SKM-1 (cell line): ENCODE measurements around the gene IGDCC3.

ENCODE experiments used
- DNase-seq: peaks from one replicate; lab custom pipeline; 2025; ENCODE audit not compliant: unreplicated experiment; lab: John Stamatoyannopoulos, UW

The IGDCC3 gene

DNA sequence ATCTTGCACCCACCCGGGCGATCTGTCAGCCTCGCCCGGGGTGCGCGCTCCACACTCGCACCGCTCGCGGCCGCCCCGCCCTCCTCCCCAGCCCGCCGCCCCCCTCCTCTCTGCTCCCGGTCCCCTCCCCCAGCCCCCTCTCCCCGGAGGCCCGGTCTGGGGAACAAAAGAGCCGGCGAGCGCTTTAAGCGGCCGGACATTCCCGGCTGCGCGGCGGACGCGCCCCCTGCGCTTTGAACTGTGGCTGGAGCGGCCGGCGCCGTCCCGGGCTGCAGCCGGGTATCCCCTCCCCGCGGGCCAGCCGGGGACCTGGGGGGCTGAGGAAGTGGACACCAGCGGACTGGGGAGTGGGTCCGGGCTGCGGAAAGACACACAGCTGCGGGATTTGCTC lies at the start of gene IGDCC3:
IGDCC3 (minus strand) TSS at position 27 of the 391 bp plus-strand sequence. CDS start 214 bp downstream, outside the sequence.
- DNase-seq, result no peak

DNA sequence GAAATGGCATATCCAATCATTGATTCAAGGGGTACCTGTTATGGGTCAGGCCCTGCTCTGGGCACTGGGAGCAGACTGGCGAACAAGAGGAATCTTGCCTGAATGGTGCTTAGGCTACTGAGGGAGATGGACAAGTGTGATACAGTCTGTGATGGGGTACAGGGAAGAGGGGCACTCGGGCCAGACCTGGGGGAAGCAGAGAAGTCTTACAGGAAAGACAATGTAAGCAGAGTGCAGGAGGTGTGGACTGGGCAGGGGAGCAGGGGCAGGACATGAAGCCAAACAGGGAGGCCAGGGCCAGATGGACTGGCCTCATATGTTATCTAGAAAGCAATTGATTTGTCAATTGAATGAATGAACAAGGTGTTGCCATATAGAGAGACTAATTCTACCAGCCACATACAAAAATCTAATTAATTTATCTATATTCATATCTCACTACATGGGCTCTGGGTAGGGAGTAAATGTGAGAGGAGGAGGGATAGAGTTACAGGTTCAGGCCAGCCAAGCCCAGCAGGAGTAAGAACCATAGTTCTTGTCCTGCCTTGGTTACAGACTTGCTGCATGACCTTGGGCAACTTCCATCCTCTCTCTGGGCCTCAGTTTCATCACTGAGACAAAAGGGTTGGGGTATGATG lies 48.5 kb upstream of the IGDCC3 start:
- DNase-seq, result no peak

DNA sequence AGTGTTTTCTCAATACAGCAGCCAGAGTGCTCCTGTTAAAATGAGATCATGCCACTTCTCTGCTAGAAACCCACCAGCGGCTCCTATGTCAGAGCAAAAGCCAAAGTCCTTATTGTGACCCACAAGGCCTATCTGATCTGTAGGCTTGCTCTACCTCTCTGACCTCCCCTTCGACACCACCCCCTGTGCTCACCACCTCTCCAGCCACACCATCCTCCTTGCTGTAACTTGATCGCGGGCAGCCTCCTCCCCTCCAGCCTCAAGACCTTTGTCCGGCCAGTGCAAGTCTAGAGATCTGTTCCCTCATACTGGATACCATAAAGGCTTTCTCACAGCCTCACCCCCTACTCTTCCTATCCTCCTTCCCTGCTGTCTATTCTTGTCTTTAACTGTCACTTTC lies 46.9 kb upstream of the IGDCC3 start:
- no peak for DNase-seq

DNA sequence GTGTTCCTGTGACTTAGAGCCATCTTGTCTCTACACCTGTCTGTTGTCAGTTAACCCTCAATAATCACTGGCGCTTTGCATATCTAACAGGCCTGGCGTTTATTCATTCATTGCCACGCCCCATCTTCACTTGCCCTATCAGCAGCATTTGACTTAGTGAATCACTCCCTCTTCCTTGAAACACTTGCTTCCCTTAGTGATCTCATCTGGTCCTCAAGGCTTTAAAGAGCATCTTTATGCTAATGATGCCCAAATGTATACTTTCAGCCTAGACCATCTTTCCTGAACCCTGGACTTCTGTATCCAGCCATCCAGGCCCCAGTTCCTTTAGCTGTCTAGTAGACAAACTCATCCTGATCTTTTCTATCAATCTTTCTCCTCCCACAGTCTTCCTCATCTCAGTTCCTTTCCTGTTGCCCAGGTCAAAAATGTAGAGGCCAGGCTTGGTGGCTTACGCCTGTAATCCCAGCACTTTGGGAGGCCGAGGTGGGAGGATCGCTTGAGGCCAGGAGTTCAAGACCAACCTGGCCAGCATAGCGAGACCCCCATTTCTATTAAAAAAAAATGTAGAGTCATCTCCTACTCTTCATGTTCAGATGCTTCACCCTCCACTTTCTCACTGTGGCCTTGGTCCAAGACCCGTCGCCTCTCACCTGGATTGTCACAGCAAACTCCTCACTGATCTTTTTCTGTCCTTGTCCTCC lies 46.3 kb upstream of the IGDCC3 start:
- no peak for DNase-seq

DNA sequence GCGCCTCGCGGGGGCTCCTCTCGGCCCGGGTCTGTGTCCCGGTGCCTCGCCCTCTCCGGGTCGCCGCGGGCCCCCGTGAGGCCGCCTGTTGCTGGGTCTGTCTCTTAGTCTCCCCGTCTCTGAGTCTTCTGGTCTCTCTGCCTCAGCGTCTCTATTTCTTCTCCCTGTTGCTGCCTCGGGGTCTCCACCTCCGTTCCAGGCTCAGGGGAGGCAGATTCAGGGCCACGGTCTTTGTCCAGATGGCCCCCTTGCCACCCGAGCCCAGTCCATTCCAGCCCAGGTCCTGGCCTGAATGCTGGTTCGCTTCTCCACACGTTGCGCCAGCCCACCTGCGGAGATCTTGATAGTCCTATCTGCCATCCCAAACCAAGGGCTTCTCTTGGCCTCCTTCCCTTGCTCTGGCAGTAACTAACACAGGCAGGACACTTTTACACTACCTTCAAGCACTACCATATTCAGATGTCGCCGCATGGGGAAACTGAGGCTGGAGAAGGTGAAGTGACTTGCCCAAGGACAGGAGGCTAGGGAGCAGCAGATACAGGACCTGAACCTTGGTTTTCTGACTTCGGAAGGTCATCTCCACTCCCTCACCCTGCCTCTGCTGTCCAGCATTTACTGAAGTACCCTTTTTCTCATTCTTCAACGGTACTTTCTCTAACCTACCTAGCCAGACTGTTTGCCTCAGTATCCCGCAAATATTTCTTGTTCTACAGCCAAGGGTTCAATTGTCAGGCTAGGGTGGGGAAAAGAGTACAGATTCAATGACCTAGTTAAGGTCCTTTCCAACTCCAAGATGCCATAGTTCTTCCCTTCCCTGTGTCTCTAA lies 45.6 kb upstream of the IGDCC3 start:
- no peak for DNase-seq

DNA sequence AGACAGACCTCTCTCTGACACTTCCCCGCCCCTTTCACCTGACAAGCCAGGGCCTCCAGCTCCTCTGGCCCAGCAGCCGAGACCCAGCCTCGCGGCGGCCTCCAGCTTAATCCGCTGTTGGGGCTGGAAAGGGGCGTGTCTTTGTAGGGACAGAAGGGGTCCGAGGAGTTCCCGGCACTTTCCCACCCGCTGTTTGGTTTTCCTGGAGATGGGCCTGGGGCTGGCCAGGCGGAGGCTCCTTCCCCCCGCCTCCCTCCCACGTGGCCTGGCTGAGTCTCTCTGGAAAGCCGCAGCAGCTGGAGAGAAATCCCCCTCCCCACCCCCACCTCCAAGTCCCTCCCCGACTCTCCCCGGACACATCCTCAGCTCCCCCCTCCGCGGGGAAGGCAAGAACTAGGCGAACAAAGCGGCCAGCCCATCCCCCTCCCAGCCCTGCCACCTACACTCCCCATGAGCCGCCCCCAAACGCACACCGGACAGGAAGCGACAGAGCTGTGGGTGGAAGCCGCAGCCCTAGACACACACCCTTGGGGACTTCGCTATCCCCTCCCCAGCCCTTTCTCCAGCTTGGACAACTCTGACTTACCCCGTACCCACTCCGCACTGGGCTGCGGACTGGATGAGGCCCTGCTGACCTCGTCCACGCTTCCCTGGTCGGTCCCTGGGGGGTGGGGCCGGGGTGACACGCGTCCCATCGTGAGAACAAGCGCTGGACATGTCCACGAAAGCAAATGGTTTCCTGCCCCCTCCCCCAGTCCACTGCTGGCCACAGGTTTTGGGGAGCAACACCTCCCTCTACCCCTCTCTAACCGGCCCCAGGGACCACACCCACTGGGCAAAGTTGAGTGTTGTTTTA lies 43.8 kb upstream of the IGDCC3 start:
- no peak for DNase-seq

DNA sequence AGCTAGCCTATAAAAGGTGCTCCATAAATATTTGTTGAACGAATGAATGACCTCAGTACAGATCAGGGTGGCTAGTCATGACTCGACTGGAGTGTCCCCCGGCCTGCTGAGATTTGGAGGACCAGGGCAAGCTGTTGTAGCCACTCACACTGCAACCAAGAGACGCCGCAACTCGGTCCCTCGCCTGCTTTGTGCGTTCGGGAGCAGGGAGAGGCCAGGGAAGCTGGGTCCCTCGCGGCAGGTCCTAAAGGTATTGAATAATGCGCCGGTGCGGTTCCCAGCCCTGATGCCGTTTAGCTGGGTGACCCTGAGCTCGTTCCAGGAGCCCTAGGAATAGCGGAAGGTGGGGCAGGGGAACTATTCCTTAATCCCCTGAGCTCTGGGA lies 43.2 kb upstream of the IGDCC3 start:
- DNase-seq, result no peak

DNA sequence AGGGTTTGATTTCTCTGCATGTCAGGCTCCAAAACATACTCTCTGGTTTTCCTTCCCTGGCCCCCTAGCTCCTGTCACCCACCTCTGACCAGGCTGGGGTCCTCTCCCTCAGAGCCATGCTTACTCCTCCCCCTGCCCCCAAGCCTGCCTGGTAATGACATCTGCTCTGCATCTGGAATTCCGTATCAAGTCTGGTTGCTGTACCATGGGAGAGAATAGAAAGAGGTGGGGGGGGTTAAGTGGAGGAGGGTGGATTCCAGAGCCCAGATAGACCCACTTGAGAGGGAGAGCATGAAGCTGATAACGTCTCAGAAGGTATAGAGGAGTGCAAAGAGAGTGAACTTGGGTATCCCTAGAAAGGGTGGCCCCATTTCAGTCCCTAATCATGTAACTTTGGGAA lies 40.8 kb upstream of the IGDCC3 start:
- no peak for DNase-seq

DNA sequence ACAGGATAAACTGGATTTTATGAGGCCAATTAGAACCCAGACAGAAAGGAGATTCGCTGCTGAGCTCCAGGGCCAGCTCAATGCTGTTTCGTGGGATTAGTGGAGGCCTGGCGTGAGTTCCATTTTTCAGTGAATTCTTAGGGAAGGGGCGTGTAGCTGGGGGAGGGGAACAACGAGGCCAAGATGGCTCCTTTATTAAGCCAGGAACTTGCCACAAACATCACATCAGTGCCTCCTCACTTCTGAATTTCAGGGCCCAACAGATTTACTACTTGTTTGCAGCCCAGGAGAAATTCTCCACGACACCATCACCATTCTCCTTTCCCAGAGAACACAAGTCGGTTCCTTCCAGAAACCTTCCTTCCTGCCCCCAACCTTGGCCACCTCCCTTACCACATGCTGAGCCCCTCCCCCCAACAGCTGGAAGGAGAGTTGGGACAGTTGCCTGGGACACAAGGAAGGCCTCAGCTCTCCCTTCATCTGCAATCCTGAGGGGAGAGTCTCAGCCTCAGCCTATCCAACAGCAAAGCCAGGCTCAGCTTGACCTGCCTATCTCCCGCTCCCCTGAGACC lies 39.1 kb upstream of the IGDCC3 start:
- DNase-seq, result no peak

DNA sequence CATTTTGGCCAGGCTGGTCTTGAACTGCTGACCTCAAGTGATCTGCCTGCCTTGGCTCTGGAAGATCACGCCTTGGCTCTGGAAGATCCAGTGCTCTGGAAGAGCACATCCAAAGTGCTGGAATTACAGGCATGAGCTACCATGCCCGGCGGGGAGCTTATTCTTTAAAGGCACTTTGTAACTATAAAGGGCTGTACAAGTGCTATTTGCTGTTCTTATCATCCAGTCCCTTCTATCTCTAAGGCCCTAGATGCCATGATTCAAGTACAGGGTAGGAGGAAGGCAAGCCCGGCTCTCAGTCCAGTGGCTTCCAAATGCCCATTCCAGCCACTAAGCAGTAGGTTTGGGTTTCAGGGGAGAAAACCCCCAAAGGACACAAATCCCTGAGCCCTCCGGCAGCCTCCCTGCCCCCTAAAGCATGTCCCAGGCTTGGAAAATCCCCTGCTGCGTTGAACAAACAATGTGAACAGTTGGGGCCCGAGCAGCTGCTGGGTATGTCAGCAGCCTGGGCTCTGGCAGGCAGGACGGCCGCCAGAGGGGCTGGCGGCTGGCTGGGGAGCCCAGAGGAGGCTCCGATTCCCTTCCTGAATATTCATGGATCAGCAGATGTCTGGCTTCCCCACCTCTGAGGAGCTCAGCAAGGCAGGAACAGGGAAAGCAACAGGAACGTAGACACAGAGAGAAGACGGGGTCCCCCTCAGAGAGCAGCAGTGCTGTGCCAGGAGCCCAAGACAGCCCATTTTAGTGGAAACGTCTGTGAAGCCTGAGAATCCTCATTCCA lies 37.2 kb upstream of the IGDCC3 start:
- DNase-seq, result no peak

DNA sequence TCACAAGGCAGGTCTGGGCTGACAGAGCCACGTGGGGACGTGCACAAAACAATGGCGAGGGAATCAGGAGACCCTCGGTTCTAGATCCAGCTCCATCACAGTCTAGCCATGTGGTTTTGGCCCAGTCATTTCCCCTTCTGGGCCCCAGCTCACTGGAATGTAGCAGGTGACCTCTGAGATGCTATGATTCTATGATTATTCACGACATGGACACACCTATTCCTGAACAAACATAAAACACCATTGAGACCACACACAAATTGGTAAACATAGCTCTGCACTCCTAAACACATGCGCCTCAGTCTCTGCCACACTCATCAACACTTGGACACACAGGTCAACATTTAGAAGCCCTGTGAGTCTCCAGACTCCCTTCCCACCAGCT lies 36.0 kb upstream of the IGDCC3 start:
- DNase-seq, result no peak

DNA sequence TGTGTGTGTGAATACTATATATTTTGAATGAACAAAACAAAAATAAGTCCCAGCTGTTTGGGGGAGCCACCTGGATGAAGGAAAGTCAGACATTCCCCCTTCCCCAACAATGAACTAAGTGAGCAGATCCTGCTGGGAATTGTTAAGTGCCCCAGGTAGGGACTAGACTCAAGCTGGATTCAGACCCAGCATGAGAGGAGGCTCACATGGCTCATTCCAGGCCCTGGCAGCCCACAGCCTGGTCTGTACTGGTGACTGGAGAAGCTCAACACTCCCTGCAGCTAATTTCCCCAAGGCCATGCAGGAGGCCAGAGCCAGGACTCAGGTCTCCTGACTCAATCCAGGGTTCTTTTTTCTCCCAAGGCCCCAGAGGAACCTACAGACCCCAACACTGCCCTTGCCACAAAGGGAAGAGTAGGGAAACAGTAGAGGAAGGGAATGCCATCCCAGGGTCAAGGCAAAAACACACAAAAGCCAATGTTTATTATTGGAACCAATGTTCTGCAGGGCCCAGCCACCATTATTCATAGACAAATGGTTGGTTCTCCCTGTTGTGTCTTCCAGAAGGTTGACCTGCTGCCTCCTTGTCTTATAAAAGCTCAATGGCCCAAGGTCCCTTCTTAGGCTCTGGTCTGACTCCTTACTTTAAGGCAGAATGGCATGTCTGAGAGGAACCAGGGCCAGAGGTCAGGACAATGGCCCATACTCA lies 35.4 kb upstream of the IGDCC3 start:
- no peak for DNase-seq

DNA sequence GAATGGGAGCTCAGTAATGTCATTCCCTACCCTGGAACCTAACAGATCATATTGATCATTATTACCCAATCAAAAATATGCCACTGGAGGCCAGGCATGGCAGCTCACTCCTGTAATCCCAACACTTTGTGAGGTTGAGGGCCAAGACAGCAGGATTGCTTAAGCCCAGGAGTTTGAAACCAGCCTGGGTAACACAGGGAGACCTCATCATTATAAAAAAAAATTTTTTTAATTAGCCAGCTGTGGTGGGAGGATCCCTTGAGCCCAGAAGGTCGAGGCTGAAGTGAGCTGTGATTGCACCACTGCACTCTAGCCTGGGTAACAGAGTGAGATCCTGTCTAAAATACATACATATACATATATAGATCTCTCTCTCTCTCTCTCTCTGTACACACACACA lies 34.8 kb upstream of the IGDCC3 start:
- no peak for DNase-seq

DNA sequence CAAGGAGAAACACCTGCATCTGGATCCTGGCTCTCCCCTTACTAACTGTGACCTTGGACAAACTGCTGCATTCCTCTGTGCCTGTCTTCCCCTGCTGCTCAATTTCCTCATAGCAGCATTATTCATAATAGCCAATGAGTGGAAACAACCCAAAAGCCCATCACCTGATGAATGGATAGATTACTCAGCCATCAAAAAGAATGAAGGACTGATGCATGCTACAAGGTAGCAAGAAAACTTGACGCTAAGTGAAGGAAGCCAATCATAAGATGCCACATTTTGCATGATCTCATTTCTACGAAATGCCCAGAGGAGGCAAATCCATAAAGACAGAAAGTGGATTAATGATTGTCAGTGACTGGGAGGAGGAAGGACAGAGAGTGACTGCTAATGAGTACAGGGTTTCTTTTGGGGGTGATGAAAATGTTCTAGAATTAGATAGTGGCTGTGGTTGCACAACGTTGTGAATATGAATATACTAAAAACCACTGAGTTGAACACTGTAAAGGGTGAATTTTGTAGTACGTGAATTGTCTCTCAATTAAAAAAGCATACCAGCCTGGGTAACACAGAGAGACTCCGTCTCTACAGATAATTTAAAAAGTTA lies 33.8 kb upstream of the IGDCC3 start:
- no peak for DNase-seq

DNA sequence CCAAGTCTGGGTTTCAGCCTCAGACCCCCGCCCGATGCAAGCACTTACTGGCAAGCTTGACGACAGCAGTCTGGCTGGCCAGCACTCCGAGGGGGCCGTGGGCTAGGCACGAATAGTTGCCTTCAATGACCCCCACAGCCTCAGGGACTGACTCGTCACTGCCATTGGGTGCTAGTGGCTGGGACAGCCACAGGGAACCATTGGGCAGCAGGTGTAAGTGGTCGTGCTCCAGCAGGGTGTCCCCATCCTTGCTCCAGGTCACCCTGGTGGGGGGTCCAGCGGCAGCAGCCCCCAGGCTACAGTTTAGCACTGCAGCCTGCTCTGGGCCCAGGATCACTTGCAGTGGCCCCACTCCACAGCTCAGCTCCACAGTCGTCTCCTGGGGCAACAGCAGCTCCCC lies 33.2 kb upstream of the IGDCC3 start:
- DNase-seq, result no peak

DNA sequence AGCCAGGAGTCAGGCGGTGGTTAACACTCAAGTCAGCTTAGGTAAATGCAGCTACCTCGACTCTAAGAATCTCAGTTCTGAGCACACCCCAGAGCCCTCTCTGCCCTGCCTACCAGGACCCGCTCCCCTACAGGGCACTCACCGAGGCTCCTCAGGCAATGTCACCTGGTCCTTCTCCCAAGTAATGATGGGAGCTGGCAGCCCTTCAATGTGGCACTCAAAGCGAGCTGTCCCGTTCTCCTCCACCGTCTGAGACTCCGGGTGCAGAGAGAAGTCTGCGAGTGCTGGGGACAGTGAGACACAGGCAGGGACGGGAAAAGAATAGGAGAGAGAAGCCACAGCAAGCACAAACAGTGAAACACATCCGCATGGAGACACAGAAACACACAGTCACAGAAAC lies 32.2 kb upstream of the IGDCC3 start:
- no peak for DNase-seq

DNA sequence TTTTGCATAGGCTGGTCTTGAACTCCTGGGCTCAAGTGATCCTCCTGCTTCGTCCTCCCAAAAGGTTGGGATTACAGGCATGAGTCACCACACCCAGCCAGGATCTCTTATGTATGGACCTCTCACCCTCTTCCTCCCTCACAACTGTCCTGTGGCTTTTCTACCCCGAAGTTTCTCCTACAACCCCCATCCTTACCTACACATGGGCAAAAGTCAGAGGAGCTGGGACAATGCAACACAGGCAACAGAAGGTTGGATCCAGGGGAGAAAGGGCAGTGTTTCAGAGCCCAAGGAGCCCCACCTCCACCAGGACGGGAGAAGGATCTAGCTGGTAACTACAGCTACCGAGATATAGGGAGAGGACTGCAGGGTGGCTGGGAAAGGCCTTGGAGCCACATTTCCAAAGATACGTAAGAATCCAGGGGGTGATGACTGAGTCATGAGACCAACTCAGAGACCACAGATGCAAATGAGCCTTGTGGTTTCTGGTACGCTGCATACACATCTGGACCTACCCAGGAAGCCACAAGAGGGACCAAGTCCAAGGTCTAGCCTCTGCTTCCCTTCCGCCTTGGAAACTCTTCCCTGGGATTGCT lies 31.3 kb upstream of the IGDCC3 start:
- DNase-seq, result no peak

DNA sequence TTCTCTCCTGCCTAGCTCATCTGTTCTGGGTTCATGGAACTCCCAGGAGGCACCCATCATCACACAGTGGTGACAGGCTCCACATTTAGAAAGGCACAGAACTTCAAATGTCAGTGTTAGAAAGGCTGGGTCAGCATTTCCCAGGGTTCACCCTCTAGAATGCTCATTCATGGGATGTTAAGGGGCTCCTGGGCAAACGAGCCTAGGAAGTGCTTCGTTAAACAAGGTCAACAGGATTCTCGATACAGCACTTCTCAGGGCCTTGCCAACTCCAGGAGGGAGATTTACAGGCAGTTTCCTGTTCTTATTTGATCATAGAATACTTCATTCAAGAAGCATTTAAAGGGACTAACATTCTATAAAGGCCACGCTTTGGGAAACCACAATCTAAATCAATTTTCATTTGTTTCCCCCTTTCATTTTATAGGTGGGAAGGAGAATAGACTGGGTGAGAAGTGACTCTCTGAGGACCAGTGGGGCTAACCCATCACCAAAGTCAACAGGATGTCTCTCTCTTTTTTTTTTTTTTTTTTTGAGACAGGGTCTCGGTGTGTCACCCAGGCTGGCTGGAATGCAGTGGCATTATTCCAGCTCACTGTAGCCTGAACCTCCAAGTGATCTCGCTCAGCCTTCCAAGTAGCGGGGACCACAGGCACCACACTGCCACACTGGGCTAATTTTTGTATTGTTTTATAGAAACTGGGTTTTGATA lies 30.7 kb upstream of the IGDCC3 start:
- no peak for DNase-seq
